Kidney (tissue), 14 donors: ENCODE measurements around the gene KIF23. TPM values are rescaled to one million over a fixed set of nuclear protein-coding genes. Genes with fewer than 3 reads are reported as not detected.

Experiments used
- DNase-seq, 5 donors: peaks; one replicate each; pipeline ENCODE4 v3.0.0-alpha.2; 2013 to 2020
- FAIRE-seq: peaks from 2 replicates; lab custom pipeline; 2012; peaks lifted over from hg19 to GRCh38; lab: Jason Lieb, UNC
- H3K27ac ChIP-seq, 2 donors: one replicate each; pipeline ENCODE4 v1.7.0; 2013; ENCODE audit warnings: low read depth in 2 of 2, low read length in 2 of 2, inconsistent platforms in 1 of 2
- H3K27me3 ChIP-seq: one replicate; pipeline ENCODE4 v1.7.1; 2013; ENCODE audit warnings: low read length, inconsistent platforms; ENCODE audit not compliant: control insufficient read depth, insufficient read depth
- H3K36me3 ChIP-seq, 3 donors: one replicate each; pipeline versions ENCODE4 v1.7.0 to v1.7.1; 2013; ENCODE audit warnings: low read length in 3 of 3, control low read depth in 1 of 3, inconsistent platforms in 1 of 3; ENCODE audit not compliant: insufficient read depth in 3 of 3, control insufficient read depth in 2 of 3
- H3K4me1 ChIP-seq, 3 donors: one replicate each; pipeline versions ENCODE4 v1.7.0 to v1.7.1; 2013; ENCODE audit warnings: low read length in 3 of 3, inconsistent platforms in 1 of 3, low read depth in 1 of 3; ENCODE audit not compliant: control insufficient read depth in 2 of 3, insufficient read depth in 2 of 3
- H3K4me3 ChIP-seq, 3 donors: one replicate each; pipeline versions ENCODE4 v1.7.0 to v1.8.1; 2013; ENCODE audit warnings: low read length in 3 of 3, control low read depth in 1 of 3, inconsistent platforms in 1 of 3
- H3K9ac ChIP-seq, 3 donors: one replicate each; pipeline versions ENCODE4 v1.7.0 to v1.7.1; 2013; ENCODE audit warnings: low read length in 3 of 3, control low read depth in 1 of 3, inconsistent platforms in 1 of 3
- H3K9me3 ChIP-seq, 3 donors: one replicate each; pipeline versions ENCODE4 v1.7.0 to v1.7.1; 2013; ENCODE audit warnings: low read length in 3 of 3, control low read depth in 1 of 3, inconsistent platforms in 1 of 3; ENCODE audit not compliant: control insufficient read depth in 2 of 3, insufficient read depth in 1 of 3
- intact Hi-C: fragments of 100-400 bp; cut with DNase I; formaldehyde crosslinking; loops from one replicate; pipeline ENCODE4 v1.11.1; 2022
- polyA plus RNA-seq: library from polyadenylated mRNA; stranded (reverse); fragments of 350-450 nt; fragmentation: Illumina TruSeq; extraction: RNeasy Lipid Tissue Mini Kit (QIAGEN cat#74804); gene quantifications from one replicate; pipeline ENCODE4 v1.2.3, GENCODE V29; 2014; ENCODE audit warnings: low read depth, low replicate concordance; ENCODE audit not compliant: insufficient read depth
- total RNA-seq: library from RNA; stranded (reverse); fragmentation: NEBNext Ultra II Directional; extraction: Animal tissue kit (Norgen Biotek cat#: 25700); gene quantifications from one replicate; pipeline ENCODE4 v1.2.1, GENCODE V29; 2021
- TF ChIP-seq, protein P1 (sequence below): IDR thresholded peaks from 3 replicates; pipeline ENCODE4 v1.5.1; 2012; ENCODE audit warnings: mild to moderate bottlenecking, moderate library complexity, borderline replicate concordance; ENCODE audit not compliant: insufficient read depth; ENCODE audit errors: extremely low read depth
- donor health status: control.
- donor health status: control.
- donor health status: control.
- donor health status: control.
- donor health status: control.
- donor health status: DM: yes; HTN: yes; CAD: no.
- donor health status: Normal renal cell carcinoma (clear cell type).

The KIF23 gene
- total and polyA plus RNA-seq, 2 donors from 2014 or later = 2.5 to 3.6 TPM

- FAIRE-seq = no peak
- peak in 3 of 5 donors; percentile 44 to 72 (median 57) for DNase-seq
- peaks cover 0 to 3% (median 2%) of the 10 kb centered on the region in 3 donors for H3K4me1 ChIP-seq
Observed at GRCh38 chr15:69410248-69410874, 3.8 kb upstream of the KIF23 start.

GRCh38 chr15:69412274-69412673 lies 1.9 kb upstream of the KIF23 start:
- Histone ChIP-seq H3K9ac (no peak overlapping the region), H3K27ac (no peak overlapping the region), H3K36me3 (peaks cover 0 to 6% (median 0%) of the 10 kb centered on the region in 3 donors), H3K4me1 (peaks cover 0 to 4% (median 3%) of the 10 kb centered on the region in 3 donors), H3K27me3 (no peaks in the 10 kb centered on the region), H3K9me3 (no peaks in the 10 kb centered on the region), H3K4me3 (no peak overlapping the region)
- intact Hi-C loops = no loop called here
- no peak for DNase-seq
- no peak for FAIRE-seq
- TF ChIP-seq, protein P1, sequence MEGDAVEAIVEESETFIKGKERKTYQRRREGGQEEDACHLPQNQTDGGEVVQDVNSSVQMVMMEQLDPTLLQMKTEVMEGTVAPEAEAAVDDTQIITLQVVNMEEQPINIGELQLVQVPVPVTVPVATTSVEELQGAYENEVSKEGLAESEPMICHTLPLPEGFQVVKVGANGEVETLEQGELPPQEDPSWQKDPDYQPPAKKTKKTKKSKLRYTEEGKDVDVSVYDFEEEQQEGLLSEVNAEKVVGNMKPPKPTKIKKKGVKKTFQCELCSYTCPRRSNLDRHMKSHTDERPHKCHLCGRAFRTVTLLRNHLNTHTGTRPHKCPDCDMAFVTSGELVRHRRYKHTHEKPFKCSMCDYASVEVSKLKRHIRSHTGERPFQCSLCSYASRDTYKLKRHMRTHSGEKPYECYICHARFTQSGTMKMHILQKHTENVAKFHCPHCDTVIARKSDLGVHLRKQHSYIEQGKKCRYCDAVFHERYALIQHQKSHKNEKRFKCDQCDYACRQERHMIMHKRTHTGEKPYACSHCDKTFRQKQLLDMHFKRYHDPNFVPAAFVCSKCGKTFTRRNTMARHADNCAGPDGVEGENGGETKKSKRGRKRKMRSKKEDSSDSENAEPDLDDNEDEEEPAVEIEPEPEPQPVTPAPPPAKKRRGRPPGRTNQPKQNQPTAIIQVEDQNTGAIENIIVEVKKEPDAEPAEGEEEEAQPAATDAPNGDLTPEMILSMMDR = no peak

More at GRCh38 chr15:69410248-69410874, 3.8 kb upstream of the KIF23 start:
- TF ChIP-seq, protein P1 = peak; percentile 35
- Histone ChIP-seq H3K9ac (no peak overlapping the region), H3K9me3 (no peaks in the 10 kb centered on the region), H3K4me3 (no peak overlapping the region), H3K27ac (no peak overlapping the region), H3K27me3 (no peaks in the 10 kb centered on the region), H3K36me3 (peaks cover 0 to 6% (median 0%) of the 10 kb centered on the region in 3 donors)
- intact Hi-C loops = no loop called here

- DNase-seq (no peak), FAIRE-seq (no peak)
- Histone ChIP-seq H3K4me1 (peaks cover 0 to 4% (median 3%) of the 10 kb centered on the region in 3 donors), H3K9ac (no peak overlapping the region), H3K27ac (no peak overlapping the region), H3K9me3 (no peaks in the 10 kb centered on the region), H3K4me3 (no peak overlapping the region), H3K27me3 (no peaks in the 10 kb centered on the region), H3K36me3 (peaks cover 0 to 6% (median 0%) of the 10 kb centered on the region in 3 donors)
- intact Hi-C loops = no loop called here
- TF ChIP-seq, protein P1 = no peak
Observed at GRCh38 chr15:69412701-69413100, 1.4 kb upstream of the KIF23 start.
